SK-N-DZ (cell line): ENCODE measurements around the gene LRSAM1.

ENCODE experiments used
- DNase-seq: peaks from one replicate; pipeline ENCODE4 v3.0.0-alpha.2; 2015; ENCODE audit warnings: low spot score

LRSAM1 gene

GRCh38 chr9:127516835-127517607 lies 65.7 kb downstream of the LRSAM1 start:
- no peak for DNase-seq

DNA sequence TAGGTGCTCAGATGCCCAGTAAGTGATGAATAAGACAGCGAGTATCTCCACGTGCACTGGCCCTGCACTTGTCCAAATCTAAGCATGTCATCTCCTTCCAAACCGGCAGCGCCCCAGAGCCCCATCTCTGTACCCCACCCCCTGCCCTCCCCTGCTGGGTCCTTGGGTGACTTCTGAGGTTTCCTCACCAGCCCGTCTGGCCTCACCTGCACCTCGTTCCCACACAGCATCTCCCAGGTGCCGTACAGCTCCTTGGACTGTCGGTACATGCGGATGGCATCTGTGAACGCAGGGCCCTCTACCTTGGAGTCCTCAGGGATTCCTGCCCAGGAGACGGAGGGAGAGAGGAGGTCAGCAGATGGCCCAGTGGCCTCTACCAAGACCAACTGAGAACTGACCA lies 66.3 kb downstream of the LRSAM1 start:
- no peak for DNase-seq

DNA sequence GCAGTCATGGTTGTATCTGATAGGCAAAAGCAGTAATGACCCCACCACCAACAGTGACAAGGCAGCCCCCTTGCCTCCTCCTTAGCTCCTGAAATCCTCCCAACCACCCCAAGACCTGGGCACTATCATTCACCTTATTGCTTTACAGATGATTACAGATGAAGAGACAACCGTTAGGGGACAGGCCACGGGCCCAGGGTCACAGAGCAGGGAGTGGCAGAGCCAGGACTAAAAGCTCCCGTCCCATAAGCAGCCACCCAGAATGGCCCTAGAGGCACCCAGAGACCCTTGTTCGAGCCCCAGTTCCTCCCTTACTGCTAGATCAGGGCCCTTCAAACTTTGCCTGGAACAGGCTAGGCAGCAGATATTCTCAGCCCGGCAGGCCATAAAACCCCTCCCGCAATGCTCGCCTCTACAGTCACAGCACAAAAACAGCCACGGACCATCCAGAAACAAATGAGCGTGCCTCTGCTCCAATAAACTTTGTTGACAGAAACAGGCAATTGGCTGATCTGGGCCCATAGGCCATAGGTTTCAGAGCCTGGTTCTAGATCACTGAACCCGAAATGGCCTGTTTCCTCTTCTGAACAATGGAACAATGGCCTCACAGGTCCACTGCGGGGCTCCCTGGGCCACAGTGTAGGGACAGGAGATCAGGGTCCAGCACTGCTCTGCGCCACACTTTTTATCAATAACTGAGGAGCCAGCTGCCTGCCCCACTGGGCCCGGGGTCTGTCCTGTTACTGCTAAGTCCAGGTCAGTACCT lies 67.0 kb downstream of the LRSAM1 start:
- DNase-seq = no peak

GRCh38 chr9:127519301-127520166 lies 68.2 kb downstream of the LRSAM1 start:
- DNase-seq = no peak

GRCh38 chr9:127520941-127521918 lies 69.9 kb downstream of the LRSAM1 start:
- DNase-seq = no peak

GRCh38 chr9:127521919-127522304 lies 70.6 kb downstream of the LRSAM1 start:
- DNase-seq = no peak

GRCh38 chr9:127522727-127523126 lies 71.4 kb downstream of the LRSAM1 start:
- no peak for DNase-seq

DNA sequence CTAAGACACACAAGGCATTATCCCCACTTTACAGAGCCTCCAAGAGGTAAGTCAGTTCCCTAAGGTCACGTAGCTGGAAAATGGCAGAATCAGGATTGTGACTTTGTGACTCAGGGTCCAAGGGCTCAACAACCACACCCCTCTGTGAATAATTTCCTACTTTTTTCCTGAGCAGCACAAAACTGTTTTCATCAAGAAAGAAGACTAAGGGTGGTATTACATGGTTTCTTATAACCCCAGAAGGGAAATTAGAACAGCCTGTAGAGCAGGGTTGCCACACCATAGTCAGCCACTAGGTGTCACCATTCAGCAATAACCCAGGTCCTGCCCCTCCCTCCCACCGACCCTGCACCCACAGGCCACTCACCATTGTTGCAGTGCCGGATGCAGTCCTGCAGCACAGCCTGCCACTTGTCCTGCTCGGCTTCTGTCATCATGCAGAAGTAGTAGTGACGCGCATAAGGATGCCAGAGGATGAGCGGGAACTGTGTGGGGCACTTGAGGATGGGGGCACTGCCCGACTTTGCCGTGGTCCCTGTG lies 72.1 kb downstream of the LRSAM1 start:
- DNase-seq = no peak

DNA sequence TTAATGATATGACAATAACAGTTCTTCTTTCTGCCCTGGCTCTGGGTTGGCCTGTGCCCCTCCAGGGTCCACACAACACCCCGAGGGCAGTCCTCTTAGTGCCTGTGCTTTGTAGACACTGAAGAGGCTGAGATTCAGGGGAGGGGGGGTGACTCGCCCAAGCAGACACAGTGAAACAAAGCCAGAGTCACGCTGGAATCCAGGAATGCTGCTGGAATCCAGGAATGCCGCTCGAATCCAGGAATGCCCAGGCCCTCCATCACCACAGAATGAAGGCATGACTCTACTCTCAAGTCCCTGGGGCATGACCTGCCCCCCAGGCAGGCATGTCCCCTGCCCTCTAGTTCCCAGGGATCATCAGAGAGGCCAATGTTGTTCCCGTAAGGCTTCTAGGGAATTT lies 73.1 kb downstream of the LRSAM1 start:
- no peak for DNase-seq

GRCh38 chr9:127525401-127526188 lies 74.3 kb downstream of the LRSAM1 start:
- DNase-seq = no peak

DNA sequence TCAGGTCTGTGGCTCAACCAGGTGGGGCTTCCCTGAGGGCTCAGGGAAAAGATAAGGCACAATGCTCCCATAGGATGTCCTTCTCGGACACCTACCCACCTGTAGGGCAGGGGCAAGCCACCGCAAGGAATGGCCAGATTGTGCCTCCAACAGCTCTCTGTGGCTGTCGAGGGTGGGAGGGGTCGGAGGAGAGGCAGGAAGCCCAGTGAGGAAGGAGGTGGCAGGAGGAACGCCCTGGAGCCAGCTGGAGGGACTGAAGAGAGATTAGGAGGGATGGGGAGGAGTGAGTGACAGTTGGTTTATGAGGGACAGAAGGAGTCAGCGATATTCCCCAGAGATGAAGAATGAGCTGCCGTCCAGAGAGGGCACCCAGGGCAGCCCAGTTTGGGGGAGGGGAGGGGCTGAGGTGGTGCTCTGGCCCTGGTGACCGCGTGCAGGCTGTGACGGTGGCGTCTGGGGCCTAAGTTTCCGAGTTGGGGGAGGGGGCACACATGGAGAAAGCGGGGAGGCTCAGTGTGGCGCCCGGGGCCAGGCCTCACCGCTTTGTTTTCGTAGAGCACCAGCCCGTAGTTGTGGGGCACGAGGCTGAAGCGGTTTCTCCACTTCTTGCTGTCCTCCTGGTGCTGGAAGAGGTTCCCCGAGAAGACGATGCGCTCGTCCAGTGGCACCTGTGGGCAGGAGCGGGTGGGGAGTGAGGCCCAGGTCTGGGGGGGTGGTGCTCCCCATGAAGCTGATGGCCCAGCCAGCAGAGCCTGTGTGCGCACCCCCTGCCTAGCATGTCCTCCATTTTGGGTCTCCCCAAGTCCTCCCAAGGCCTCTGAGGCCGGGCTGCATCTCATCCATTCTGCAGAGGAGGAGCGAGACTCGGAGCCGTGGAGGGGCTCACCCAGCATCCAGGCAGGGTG lies 75.6 kb downstream of the LRSAM1 start:
- no peak for DNase-seq

DNA sequence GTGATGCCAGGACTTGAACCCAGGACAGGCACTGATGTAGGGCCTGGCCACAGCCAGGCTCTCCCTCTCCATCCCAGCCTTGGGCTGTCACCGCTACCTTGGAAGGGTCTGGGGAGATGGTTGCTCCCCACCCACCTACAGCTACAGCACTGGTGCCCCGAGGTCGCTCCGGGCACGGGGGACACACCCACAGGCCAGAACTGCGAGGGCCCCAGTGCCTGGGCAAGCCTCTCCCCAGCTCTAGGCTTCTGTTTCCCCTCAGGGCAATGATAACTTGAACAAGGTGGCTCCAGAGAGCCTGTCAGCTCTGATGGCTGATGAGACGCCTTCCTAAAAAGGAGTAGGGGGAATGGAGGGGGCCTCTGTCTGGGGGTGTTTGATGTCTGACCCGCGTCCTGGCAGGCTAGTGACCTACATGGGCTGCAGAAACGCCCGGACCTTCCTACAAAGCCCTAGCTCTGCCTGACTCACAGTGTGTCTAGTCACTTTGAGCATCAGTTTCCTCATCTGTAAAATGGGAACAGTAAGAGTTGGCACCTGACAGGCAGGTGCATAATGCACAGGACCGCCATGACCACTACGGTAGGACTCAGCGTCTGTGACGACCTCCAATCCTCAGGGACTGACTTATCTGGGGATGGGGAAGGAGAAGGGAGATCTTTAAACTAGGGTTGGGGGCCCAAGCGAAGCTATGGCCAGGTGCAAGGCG lies 76.4 kb downstream of the LRSAM1 start:
- no peak for DNase-seq

DNA sequence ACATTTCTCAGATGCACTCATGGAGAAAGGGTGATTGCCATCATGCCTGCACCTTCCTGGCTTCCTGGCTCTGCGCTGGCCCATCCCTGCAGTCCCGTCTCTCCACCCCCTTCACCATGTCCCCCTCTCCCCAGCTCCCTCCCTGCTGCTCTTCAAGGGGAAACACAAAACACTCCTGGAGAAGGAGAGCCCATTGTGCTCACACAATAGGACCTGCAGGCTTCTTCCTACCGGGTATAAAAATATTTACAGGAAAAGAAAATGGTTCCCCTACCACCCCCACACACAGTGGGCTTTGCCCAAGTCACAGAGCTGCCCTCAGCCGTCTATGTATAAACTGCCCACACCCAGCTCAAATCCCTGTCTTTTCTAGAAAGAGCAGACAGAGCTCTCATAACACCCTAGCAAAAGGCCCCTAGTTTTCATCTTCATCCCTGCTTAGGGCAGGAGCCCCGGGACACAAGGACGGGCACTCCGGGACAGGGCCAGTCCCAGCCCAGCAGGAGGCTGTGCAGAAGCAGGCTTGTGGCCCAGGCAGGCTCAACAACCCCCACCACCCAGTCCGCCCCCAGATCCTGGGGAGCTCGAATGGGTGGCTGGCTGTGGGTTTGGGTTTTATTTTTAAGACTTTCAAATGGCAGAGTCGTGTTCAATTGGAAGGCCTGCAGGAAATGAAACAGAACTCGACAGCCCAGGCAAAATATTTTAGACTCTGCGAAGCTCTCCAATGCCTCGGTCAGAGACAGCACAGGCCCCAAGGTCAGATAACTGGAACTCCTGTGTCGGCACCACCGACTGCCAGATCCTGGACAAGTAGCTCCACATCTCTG lies 77.3 kb downstream of the LRSAM1 start:
- no peak for DNase-seq

- no peak for DNase-seq
These were observed 78.4 kb downstream of the LRSAM1 start for GRCh38 chr9:127529671-127530070.

GRCh38 chr9:127530206-127530941 lies 79.1 kb downstream of the LRSAM1 start:
- no peak for DNase-seq

DNA sequence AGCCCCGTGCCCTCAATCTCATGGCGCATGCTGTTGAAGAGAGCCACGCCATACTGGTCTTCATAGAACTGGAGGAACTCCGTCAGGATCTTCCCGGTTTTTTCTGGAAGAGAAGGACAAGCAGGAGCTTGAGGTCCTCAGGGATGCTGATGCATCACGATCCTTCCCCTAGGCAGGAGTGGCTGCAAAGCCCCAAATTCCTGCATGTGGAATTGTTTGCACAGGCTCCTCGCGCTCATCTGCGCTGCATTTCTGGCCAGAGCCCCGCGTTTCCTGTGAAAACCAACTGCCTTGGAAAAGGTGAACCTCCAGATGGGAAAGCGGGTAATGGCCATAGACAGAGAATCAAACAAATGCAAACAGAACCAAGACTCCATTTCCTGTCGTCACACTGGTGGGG lies 80.4 kb downstream of the LRSAM1 start:
- DNase-seq = no peak
